ENCODE data around the gene CLIC2. TPM values are rescaled to one million over a fixed set of nuclear protein-coding genes. Genes with fewer than 3 reads are reported as not detected.

The CLIC2 gene
- total RNA-seq, 6 experiments from 2014 or later, result 0.09 to 0.24 TPM; not detected in 4

- Mint-ChIP-seq H3K36me3 (ENCODE audit: low read depth) (no peaks in the 10 kb centered on the region), H3K27me3 (ENCODE audit: insufficient read depth) (peaks cover 1% of the 10 kb centered on the region; the same call in 1 of the 2 replicates), H3K9me3 (no peaks in the 10 kb centered on the region; the same call in 1 of the 2 replicates), H3K27ac (no peak overlapping the region), H3K4me3 (no peak overlapping the region), H3K4me1 (ENCODE audit: low read depth) (no peaks in the 10 kb centered on the region)
- no peak for TF ChIP-seq CTCF (IDR thresholded peaks at IDR 0.05)
- DNase-seq, result no peak
These were observed 792 bp downstream of the CLIC2 start for GRCh38 chrX:155333544-155334100.

GRCh38 chrX:155330992-155331391 is 3.4 kb downstream of the CLIC2 start:
- H3K27me3 Mint-ChIP-seq (ENCODE audit: insufficient read depth), result peaks cover 1% of the 10 kb centered on the region; the same call in 1 of the 2 replicates
- no peak for TF ChIP-seq CTCF (IDR thresholded peaks at IDR 0.05)
- no peaks in the 10 kb centered on the region for H3K4me1 Mint-ChIP-seq (ENCODE audit: low read depth)
- no peak overlapping the region for H3K4me3 Mint-ChIP-seq
- no peaks in the 10 kb centered on the region for H3K36me3 Mint-ChIP-seq (ENCODE audit: low read depth)
- H3K9me3 Mint-ChIP-seq, result no peaks in the 10 kb centered on the region; the same call in 1 of the 2 replicates
- no peak overlapping the region for H3K27ac Mint-ChIP-seq
- no peak for DNase-seq

GRCh38 chrX:155329293-155329692 is 5.1 kb downstream of the CLIC2 start:
- TF ChIP-seq CTCF (IDR thresholded peaks at IDR 0.05), result no peak
- H3K36me3 Mint-ChIP-seq (ENCODE audit: low read depth), result no peaks in the 10 kb centered on the region
- no peak overlapping the region for H3K4me3 Mint-ChIP-seq
- peaks cover 1% of the 10 kb centered on the region; the same call in 1 of the 2 replicates for H3K27me3 Mint-ChIP-seq (ENCODE audit: insufficient read depth)
- no peaks in the 10 kb centered on the region; the same call in 1 of the 2 replicates for H3K9me3 Mint-ChIP-seq
- DNase-seq, result no peak
- H3K27ac Mint-ChIP-seq, result no peak overlapping the region
- H3K4me1 Mint-ChIP-seq (ENCODE audit: low read depth), result no peaks in the 10 kb centered on the region

- Mint-ChIP-seq H3K9me3 (peaks cover 4% of the 10 kb centered on the region; the same call in 1 of the 2 replicates), H3K4me3 (no peak overlapping the region), H3K36me3 (ENCODE audit: low read depth) (no peaks in the 10 kb centered on the region), H3K4me1 (ENCODE audit: low read depth) (no peaks in the 10 kb centered on the region), H3K27me3 (ENCODE audit: insufficient read depth) (peaks cover 1% of the 10 kb centered on the region; the same call in 1 of the 2 replicates), H3K27ac (no peak overlapping the region)
- DNase-seq, result no peak
- TF ChIP-seq CTCF (IDR thresholded peaks at IDR 0.05), result no peak
These were observed 7.8 kb downstream of the CLIC2 start for GRCh38 chrX:155326610-155327009.

GRCh38 chrX:155314260-155314659 is 20.2 kb downstream of the CLIC2 start:
- H3K4me1 Mint-ChIP-seq (ENCODE audit: low read depth), result no peaks in the 10 kb centered on the region
- H3K9me3 Mint-ChIP-seq, result peaks cover 16% of the 10 kb centered on the region
- H3K27me3 Mint-ChIP-seq (ENCODE audit: insufficient read depth), result no peaks in the 10 kb centered on the region
- no peaks in the 10 kb centered on the region for H3K36me3 Mint-ChIP-seq (ENCODE audit: low read depth)
- no peak overlapping the region for H3K27ac Mint-ChIP-seq
- no peak for DNase-seq
- TF ChIP-seq CTCF (IDR thresholded peaks at IDR 0.05), result no peak
- no peak overlapping the region for H3K4me3 Mint-ChIP-seq

Data from HFFc6 (cell line).